H4 (cell line): Measurements from ENCODE around the gene PPFIA4. TPM values are rescaled to one million over a fixed set of nuclear protein-coding genes. Genes with fewer than 3 reads are reported as not detected.
A peak's percentile ranks its signal among the peaks of the same experiment; 100 is the strongest.
"Not testable (repeated sequence)": the region's sequence is repeated elsewhere in the genome, so short reads cannot be mapped to it uniquely, and the experiment has no call there.

ENCODE experiments used
- DNase-seq: peaks from one replicate; pipeline ENCODE4 v3.0.0-alpha.2; 2015; ENCODE audit warnings: low spot score
- total RNA-seq: library from RNA; depleted of rRNA; stranded (reverse); fragments of >200 nt; shearing (Covaris generic); gene quantifications from 2 replicates; pipeline ENCODE4 v1.2.3, GENCODE V29; 2014; rRNA removed

PPFIA4 gene
- total RNA-seq = 0.27 and 1.1 TPM in 2 replicates

DNA sequence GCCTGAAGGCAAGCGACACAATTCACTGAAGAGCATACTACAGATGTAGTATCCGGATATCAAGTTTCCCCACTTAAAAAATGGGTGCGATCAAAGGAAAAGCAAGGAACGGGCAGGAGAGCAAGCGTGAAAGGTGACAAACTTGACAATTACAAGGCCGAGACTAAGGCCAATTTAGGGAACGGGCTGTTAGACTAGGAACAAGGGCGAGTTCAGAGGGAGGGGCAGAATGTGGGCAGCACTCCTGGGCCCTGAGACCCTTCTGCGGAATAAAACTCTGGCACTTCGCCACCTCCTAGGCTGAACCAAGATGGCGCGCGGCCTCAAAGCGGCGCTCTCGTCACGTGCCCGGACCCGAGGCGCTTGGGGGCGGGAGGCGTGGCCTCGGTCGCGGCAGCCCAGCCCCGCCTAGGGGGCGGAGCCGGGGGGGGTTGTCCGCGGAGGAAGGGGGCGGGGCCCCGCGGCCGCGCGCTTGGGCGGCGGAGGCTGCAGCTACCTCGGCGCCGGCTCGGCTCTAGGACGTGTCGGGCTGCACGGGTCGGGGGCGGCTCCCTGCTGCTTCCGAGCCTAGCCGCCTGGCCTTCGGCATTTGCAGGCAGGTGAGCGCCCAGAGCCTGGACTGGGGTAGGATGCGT, at the start of gene PPFIA4:
Gene PPFIA4, plus strand, starts transcription at position 461 of the 635 bp plus-strand sequence. CDS start 12,518 bp downstream, outside the sequence.
- DNase-seq = peak; percentile 68

GRCh38 chr1:202976633-202977032, 49.7 kb upstream of the PPFIA4 start:
- DNase-seq = no peak

GRCh38 chr1:202979459-202979858, 46.8 kb upstream of the PPFIA4 start:
- no peak for DNase-seq

GRCh38 chr1:202981939-202982338, 44.4 kb upstream of the PPFIA4 start:
- no peak for DNase-seq

DNA sequence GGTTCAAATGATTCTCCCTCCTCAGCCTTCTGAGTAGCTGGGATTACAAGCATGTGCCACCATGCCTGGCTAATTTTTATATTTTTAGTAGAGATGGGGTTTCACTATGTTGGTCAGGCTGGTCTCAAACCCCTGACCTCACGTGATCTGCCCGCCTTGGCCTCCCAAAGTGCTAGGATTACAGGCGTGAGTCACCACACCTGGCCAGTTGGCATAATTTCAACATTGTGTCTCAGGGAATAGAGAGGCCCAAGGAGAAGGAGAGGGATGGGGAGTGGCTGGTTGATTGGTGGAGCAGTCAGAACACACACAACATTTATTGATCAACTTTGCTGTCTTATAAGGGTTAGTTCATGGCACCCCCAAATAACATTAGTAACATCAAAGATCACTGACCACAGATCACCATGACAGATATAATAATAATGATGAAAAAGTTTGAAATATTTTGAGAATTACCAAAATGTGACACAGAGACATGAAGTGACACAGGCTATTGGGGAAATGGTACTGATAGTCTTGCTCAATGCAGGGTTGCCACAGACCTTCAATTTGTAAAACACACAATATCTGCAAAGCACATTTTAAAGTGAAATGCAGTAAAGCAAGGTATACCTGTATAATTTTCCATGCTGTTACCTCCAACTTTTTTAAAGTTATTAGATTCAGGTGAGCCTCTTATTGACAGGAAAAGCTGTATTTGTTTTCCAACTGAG, 43.4 kb upstream of the PPFIA4 start:
- no peak for DNase-seq

GRCh38 chr1:202986120-202986519, 40.2 kb upstream of the PPFIA4 start:
- DNase-seq = not testable (repeated sequence)

- no peak for DNase-seq
Measured at GRCh38 chr1:202987255-202987654, 39.0 kb upstream of the PPFIA4 start.

- no peak for DNase-seq
Measured at GRCh38 chr1:202987922-202988583, 38.2 kb upstream of the PPFIA4 start.

DNA sequence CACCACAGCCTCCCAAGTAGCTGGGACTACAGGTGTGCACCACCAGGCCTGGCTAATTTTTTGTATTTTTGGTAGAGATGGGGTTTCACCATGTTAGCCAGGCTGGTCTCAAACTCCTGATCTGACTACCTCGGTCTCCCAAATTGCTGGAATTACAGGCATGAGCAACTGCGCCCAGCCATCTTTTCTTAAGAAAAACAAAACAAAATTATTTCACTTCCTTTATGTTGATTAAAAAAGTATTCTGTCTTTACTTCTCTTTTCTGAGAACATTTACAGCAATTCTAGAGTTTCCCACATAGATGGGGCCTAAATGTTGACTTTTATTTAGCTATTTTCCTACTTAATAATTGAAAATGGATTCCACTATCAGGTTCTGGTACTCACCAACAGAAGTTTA, 36.4 kb upstream of the PPFIA4 start:
- DNase-seq = no peak

DNA sequence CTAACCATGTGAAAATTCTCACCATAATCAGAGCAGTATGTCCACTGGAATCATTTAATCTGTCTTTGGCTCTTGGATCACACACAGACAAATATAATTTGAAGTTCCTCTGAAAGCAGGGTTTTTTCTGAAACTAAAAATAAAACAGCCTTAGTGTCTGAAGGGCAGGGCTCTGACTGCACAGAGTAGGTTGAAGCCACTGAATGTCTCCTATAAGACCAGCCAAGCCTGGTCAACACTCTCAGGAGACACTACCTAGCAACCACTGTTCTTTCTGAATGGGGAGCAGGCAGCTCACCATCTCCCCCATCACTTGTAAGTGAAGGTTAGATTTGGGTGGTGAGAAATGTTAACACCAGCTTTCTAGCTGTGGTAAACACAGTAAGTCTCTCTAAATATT, 35.2 kb upstream of the PPFIA4 start:
- no peak for DNase-seq

DNA sequence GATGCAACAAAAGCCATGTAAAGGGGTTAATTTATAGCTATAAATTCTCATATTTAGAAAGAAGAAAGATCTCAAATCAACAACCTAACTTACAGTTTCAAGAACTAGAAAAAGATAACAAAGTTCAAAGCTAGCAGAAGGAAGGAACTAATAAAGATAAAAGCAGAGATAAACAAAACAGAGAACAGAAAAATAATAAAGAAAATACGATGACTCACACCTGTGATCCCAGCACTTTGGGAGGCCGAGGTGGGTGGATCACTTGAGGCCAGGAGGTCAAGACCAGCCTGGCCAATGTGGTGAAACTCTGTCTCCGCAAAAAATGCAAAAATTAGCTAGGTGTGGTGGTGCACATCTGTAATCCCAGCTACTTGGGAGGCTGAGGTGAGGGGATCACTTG, 31.5 kb upstream of the PPFIA4 start:
- no peak for DNase-seq

- peak; percentile 21 for DNase-seq
Measured at GRCh38 chr1:202998836-202999750, 27.2 kb upstream of the PPFIA4 start.

DNA sequence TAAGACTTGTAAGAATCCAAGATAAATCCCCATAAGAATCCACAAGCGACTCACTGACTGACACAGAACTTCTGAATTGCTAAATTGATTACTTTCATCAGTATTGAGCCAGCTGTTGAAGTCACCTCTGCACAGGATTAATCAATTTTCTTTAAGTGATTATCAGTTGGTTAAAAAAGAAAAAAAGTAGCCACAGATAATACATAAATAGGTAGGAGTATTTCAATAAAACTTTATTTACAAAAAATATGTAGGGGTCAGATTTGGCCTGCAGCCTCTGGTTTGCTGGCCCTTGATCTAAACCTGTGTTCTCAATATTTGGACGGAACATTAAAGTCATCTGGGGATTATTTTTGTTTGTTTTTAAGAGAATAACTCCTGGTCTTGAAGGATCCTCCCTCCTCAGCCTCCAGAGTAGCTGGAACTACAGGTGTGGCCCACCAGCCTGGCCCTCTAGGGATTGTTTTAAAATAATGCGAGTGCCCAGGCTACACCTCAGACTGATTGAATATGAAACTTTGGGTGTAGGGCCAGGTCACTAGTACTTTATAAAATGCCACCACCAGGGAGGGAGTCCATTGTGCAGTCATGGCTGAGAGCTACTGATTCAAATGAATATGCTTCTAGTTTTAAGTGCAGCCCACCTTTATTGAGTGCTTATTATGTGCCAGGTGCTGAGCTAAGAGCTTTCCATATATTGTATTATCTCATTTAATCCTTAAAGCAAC, 25.9 kb upstream of the PPFIA4 start:
- DNase-seq = no peak

DNA sequence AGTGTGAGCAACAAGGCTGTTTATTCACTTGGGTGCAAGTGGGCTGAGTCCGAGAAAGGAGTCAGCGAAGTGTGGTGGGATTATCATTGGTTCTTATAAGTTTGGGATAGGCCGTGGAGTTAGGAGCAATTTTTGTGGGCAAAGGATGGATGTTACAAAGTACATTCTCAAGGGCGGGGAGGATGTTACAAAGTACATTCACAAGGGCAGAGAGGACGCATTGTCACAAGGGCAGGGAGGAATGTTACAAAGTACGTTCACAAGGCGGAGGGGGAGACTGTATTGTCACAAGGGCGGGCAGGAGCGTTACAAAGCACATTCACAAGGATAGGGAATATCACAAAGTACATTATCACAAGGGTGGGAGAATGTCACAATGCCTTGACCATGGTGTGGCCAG, 24.3 kb upstream of the PPFIA4 start:
- no peak for DNase-seq

GRCh38 chr1:203002951-203003350, 23.3 kb upstream of the PPFIA4 start:
- no peak for DNase-seq

GRCh38 chr1:203005395-203006142, 20.7 kb upstream of the PPFIA4 start:
- DNase-seq = not testable (repeated sequence)

GRCh38 chr1:203006948-203007871, 19.1 kb upstream of the PPFIA4 start, which contains the start of gene TMEM183A:
TSS of gene TMEM183A (plus strand) at chr1:203007374. CDS start at chr1:203007466, 92 bp downstream.
- peak; percentile 97 for DNase-seq

DNA sequence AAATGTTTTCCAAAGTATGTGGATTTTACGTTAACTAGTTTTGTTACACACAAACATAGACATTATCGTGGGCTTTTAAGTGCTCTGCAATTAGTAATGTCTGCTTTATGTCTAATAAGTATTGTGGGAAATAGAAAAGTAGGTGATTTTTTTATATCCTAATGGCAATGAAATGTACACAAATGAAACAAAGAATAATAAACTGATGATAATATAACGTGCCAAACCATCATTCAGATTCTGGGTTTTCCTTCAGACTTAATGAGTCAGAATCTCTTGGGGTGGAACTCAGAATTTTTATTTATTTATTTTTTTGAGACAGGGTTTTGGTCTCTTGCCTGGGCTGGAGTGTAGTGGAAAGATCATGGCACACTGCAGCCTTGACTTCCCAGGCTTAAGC, 17.1 kb upstream of the PPFIA4 start:
- DNase-seq = no peak

DNA sequence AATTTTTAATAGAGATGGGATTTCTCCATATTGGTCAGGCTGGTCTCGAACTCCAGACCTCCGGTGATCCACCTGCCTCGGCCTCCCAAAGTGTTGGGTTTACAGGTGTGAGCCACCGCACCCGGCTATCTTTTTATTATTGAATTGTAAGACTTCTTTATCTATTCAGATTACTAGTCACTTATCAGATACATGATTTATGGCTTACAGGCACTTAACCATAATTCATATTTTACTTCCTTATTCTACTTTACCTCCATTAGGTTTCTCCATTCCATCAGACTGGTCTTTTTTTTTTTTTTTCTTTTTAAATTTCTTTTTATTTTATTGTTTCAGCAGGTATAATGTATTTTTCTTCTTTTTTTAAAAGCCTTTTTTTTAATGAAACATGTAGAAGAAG, 14.7 kb upstream of the PPFIA4 start:
- DNase-seq = no peak
